Activated CD8-positive, alpha-beta memory T cell treated with anti-CD3 and anti-CD28 coated beads for 36 hours (primary cell): Measurements from ENCODE around the gene TIAM1. TPM values are rescaled to one million over a fixed set of nuclear protein-coding genes. Genes with fewer than 3 reads are reported as not detected.

Experiments used
- CTCF ChIA-PET: fragments of 350-600 bp; sonication (Branson Sonifier 250); formaldehyde crosslinking; loops from one replicate; lab custom pipeline; 2021; ENCODE audit warnings: antibody characterized with exemption; lab: Charles Lee
- POLR2A ChIA-PET: fragments of 350-600 bp; sonication (Branson Sonifier 250); formaldehyde crosslinking; loops from one replicate; lab custom pipeline; 2021; ENCODE audit warnings: antibody characterized with exemption; lab: Charles Lee
- total RNA-seq, 2 experiments: library from RNA; stranded (reverse); gene quantifications; one replicate each; pipeline ENCODE4 v1.2.3, GENCODE V29; 2021

The TIAM1 gene
- total RNA-seq, 2 experiments from 2014 or later, result 28.8 to 31.0 TPM

DNA sequence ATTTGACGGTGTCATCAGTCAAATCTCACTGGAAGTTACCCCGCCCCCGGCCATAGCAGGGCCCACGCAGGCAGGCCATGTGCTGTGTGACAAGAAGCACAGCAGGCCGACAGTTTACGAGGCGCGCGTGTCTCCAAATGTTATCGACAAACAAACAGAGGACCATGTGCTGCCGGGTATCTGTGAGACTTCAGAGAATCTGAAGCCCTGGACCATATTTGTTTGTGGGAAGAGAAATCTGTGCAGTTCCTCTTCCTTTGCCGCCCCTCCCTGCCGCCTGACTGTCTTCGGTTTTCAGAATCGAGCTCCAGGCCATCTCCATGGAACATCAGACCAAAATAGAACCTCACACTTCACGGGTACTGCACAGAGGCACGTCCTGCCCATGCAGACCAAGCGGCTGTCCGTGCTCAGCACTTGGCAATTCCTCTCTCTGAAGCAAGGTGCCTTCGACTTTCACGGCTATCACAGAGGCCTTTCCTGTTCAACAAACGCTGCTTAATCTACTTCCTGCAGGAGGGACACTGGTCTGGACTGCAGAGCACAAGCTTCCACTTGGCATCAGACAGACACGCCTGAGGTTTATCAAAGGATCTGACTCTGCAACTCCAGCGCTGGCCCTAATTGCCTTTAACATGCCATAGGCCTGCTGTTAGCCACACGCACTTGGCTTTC lies 170.0 kb downstream of the TIAM1 start:
- CTCF ChIA-PET, result interaction anchor here (1.8 kb wide), 1 partner anchor 12 kb away, joined by 3 read pairs; no protein-coding TSS in a partner anchor
- POLR2A ChIA-PET, result no interaction called here

DNA sequence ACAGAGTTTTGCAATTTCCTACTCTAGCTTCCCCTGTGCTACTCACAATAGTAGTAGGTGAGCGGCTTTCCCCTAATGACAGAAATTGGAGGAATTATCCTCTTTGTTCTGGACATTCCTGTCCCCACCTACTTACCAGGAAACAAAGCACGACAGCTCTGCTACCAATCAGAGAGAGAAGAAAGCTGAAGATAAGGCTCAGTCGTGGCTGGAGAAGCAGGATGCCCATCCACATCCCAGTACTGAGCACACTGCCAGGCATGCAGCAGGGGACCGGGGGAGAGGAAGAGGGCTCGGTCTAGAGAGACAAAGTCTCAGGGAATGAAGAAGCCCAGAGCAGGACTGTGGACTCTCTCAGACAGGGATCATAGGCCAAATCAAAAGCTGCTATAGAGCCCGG lies 171.7 kb downstream of the TIAM1 start:
- POLR2A ChIA-PET, result no interaction called here
- CTCF ChIA-PET, result interaction anchor here (1.2 kb wide), 1 partner anchor 75 kb away, joined by 3 read pairs; no protein-coding TSS in a partner anchor

DNA sequence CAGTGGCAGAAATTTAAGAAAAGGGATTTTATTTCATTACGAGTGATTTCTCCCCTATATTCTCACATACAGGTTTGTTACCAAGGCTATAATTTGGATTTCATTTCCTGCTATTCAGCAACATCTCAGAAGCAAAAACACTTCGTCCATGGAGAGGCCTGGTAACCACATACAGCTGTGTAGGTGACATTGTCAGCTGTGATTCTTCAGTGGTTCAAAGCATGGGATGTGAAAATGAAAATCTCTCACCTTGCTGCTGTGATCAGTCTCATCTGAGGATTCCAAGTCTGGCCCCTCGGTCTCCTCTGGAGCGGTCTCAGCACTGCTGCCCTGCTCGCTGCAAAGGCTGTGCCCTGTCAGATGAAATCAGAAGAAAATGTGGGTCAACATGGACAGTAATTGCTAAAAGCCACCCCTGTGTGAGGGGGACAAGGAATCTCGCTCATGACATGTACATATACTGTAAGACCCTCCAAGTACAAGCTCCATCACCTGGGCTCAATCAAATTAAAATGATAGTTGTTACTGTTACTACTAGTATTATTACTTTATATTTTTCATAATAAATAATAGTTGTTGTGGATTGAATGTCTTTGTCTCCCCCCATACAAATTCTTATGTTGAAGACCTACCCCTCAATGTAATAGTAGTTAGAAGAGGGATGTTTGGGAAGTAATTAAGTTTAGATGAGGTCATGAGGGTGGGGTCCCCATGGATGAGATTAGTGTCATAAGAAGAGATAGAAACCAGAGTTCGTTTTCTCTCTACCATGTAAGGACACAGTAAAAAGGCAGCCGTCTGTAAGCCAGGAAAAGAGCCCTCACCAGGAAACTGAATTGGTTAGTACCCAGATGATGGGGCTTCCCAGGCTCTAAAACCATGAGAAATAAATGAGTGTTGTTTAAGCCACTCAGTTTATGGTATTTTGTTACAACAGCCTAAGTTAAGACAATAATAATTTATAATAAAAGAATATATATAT lies 179.1 kb downstream of the TIAM1 start:
- ChIA-PET POLR2A (no interaction called here), CTCF (no interaction called here)

DNA sequence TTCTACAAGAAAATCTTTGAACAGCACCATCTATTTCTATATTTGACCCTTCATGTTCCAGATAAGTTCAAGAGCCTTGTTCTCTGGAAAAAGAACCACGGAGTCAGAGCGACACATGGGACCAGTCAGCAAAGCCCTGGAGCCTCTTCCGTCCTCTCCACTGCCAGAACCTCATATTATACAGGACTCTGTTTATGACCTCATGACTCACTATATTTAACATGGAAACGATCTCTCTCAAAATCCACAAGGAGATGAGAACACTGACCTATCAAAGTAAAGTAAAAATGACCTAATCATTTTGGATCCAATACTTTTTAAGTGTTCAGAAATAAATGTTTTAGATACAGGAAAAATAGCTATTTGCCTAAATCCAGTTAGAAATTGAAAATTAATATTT lies 181.2 kb downstream of the TIAM1 start:
- CTCF ChIA-PET, result interaction anchor here (0.7 kb wide), 2 partner anchors 11 to 27 kb away, joined by 3 to 4 read pairs; no protein-coding TSS in a partner anchor
- POLR2A ChIA-PET, result no interaction called here

GRCh38 chr21:31162079-31162699 lies 181.9 kb downstream of the TIAM1 start:
- ChIA-PET POLR2A (interaction anchor here (0.6 kb wide), 1 partner anchor 21 kb away, joined by 4 read pairs; no protein-coding TSS in a partner anchor), CTCF (interaction anchor here (0.7 kb wide), 2 partner anchors 12 to 26 kb away, joined by 3 to 4 read pairs; no protein-coding TSS in a partner anchor)

- POLR2A ChIA-PET, result no interaction called here
- CTCF ChIA-PET, result no interaction called here
Measured at GRCh38 chr21:31161157-31161556, 182.9 kb downstream of the TIAM1 start.

GRCh38 chr21:31159808-31160207 lies 184.3 kb downstream of the TIAM1 start:
- POLR2A ChIA-PET, result no interaction called here

GRCh38 chr21:31158789-31159581 lies 185.1 kb downstream of the TIAM1 start:
- CTCF ChIA-PET, result no interaction called here

More at GRCh38 chr21:31159808-31160207, 184.3 kb downstream of the TIAM1 start:
- CTCF ChIA-PET, result no interaction called here

GRCh38 chr21:31157756-31158155 lies 186.3 kb downstream of the TIAM1 start:
- POLR2A ChIA-PET, result no interaction called here
- CTCF ChIA-PET, result no interaction called here

More at GRCh38 chr21:31158789-31159581, 185.1 kb downstream of the TIAM1 start:
- POLR2A ChIA-PET, result no interaction called here

- POLR2A ChIA-PET, result no interaction called here
- CTCF ChIA-PET, result no interaction called here
Measured at GRCh38 chr21:31156662-31157061, 187.4 kb downstream of the TIAM1 start.

DNA sequence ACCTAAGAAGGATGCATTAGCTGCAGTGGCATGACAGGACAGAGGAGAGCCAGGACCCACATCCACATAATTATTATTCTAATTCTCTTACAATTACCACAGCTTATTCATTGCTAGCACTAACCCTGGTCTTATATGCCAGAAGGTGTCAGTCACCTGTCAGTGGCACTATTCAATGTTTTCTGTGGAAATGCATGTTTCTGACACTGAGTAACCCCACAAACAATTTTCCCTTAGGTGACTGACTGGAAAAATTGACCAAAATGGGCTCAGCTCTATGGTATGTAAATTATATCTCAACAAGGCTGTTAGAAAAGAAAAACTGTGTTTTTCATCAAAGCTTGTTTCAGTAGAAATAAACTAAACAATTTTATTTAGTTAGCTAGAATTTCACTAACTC lies 187.9 kb downstream of the TIAM1 start:
- ChIA-PET CTCF (no interaction called here), POLR2A (no interaction called here)

- CTCF ChIA-PET, result no interaction called here
Measured at GRCh38 chr21:31151156-31152045, 192.7 kb downstream of the TIAM1 start.

DNA sequence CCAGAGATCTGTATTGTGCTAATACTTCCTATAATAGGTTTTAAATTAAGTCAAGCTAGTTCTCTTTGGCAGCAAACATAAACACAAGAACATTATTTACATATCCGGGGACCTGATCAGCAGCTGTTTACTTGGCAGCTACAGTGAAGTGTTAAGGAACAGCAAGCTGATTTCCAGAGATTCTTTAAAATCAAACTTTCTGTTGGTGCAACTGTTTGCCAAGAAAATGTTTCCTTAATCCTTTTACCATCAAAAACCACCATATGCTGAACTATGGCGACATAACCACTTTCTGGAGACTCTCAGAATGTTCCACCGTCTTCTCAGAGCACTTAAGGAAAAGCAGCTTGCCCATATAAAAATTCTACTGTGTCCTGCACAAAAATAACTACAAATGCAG lies 198.8 kb downstream of the TIAM1 start:
- ChIA-PET CTCF (no interaction called here), POLR2A (no interaction called here)

More at GRCh38 chr21:31151156-31152045, 192.7 kb downstream of the TIAM1 start:
- POLR2A ChIA-PET, result interaction anchor here (0.7 kb wide), 1 partner anchor 40 kb away, joined by 3 read pairs; no protein-coding TSS in a partner anchor

- POLR2A ChIA-PET, result no interaction called here
- CTCF ChIA-PET, result interaction anchor here (1.2 to 1.4 kb wide), 2 partner anchors 32 to 438 kb away, joined by 3 read pairs; no protein-coding TSS in a partner anchor
Measured at GRCh38 chr21:31143036-31143435, 201.0 kb downstream of the TIAM1 start.

- ChIA-PET CTCF (interaction anchor here (1.2 to 1.4 kb wide), 2 partner anchors 32 to 438 kb away, joined by 3 read pairs; no protein-coding TSS in a partner anchor), POLR2A (no interaction called here)
Measured at GRCh38 chr21:31142600-31142999, 201.5 kb downstream of the TIAM1 start.

GRCh38 chr21:31141389-31142000 lies 202.6 kb downstream of the TIAM1 start:
- ChIA-PET CTCF (no interaction called here), POLR2A (interaction anchor here (0.6 kb wide), 1 partner anchor 37 kb away, joined by 3 read pairs; no protein-coding TSS in a partner anchor)

- POLR2A ChIA-PET, result interaction anchor here (0.6 kb wide), 1 partner anchor 36 kb away, joined by 3 read pairs; no protein-coding TSS in a partner anchor
- CTCF ChIA-PET, result no interaction called here
Measured at GRCh38 chr21:31140676-31141075, 203.4 kb downstream of the TIAM1 start.
